SK-N-SH treated with all-trans-retinoic acid at 6 μM for 48 hours (cell line): ENCODE measurements around the gene SMTN.

ENCODE experiments used
- ATAC-seq: fragments of 200-7000 bp; cut with Tn5 transposase; 3 replicates; pipeline ENCODE4 v1.9.1; 2020; ENCODE audit warnings: mild to moderate bottlenecking, moderate library complexity
- ARNTL ChIP-seq: fragments of 450-650 bp; formaldehyde crosslinking; IDR thresholded peaks from 2 replicates; pipeline ENCODE4 v1.5.0; 2020; ENCODE audit warnings: low read depth, mild to moderate bottlenecking, moderate library complexity, borderline replicate concordance
- BACH2 ChIP-seq: fragments of 250-450 bp; sonication (Bioruptor Pico); IDR thresholded peaks from 2 replicates; pipeline ENCODE4 v1.9.0; 2021; ENCODE audit warnings: mild to moderate bottlenecking, borderline replicate concordance
- CSDC2 ChIP-seq: fragments of 250-450 bp; sonication (Bioruptor Pico); IDR thresholded peaks from 2 replicates; pipeline ENCODE4 v1.5.0; 2020; ENCODE audit warnings: mild to moderate bottlenecking, moderate library complexity
- CSRNP3 ChIP-seq: fragments of 250-450 bp; sonication (Bioruptor Pico); IDR thresholded peaks from 2 replicates; pipeline ENCODE4 v1.5.1; 2021; ENCODE audit warnings: mild to moderate bottlenecking, moderate library complexity
- ESRRG ChIP-seq: fragments of 250-450 bp; sonication (Bioruptor Pico); IDR thresholded peaks from 2 replicates; pipeline ENCODE4 v1.6.1; 2021; ENCODE audit warnings: mild to moderate bottlenecking
- ISL1 ChIP-seq: fragments of 250-450 bp; sonication (Bioruptor Pico); IDR thresholded peaks from 2 replicates; pipeline ENCODE4 v2.1.2; 2022; ENCODE audit warnings: mild to moderate bottlenecking, moderate library complexity
- OSR1 ChIP-seq: fragments of 250-450 bp; sonication (Bioruptor Pico); IDR thresholded peaks from 2 replicates; pipeline ENCODE4 v1.8.0; 2022; ENCODE audit warnings: moderate library complexity, mild to moderate bottlenecking, inconsistent platforms
- PPARA ChIP-seq: fragments of 250-450 bp; sonication (Bioruptor Pico); IDR thresholded peaks from 2 replicates; pipeline ENCODE4 v1.5.0; 2020; ENCODE audit warnings: mild to moderate bottlenecking, borderline replicate concordance
- RARB ChIP-seq: fragments of 250-450 bp; sonication (Bioruptor Pico); IDR thresholded peaks from 2 replicates; pipeline ENCODE4 v1.8.0; 2021; ENCODE audit warnings: mild to moderate bottlenecking, moderate library complexity
- SNAI2 ChIP-seq: fragments of 250-450 bp; sonication (Bioruptor Pico); IDR thresholded peaks from 2 replicates; pipeline ENCODE4 v1.5.0; 2020; ENCODE audit warnings: mild to moderate bottlenecking, moderate library complexity
- TCF4 ChIP-seq: fragments of 250-450 bp; sonication (Bioruptor Pico); IDR thresholded peaks from 2 replicates; pipeline ENCODE4 v1.8.0; 2021; ENCODE audit warnings: mild to moderate bottlenecking, moderate library complexity, borderline replicate concordance
- TOX ChIP-seq: fragments of 250-450 bp; sonication (Bioruptor Pico); IDR thresholded peaks from 2 replicates; pipeline ENCODE4 v1.8.0; 2021; ENCODE audit warnings: mild to moderate bottlenecking, moderate library complexity, borderline replicate concordance
- TSHZ2 ChIP-seq: fragments of 250-450 bp; sonication (Bioruptor Pico); IDR thresholded peaks from 2 replicates; pipeline ENCODE4 v1.5.0; 2020; ENCODE audit warnings: mild to moderate bottlenecking, moderate library complexity
- ZC3H10 ChIP-seq: fragments of 250-450 bp; sonication (Bioruptor Pico); IDR thresholded peaks from 2 replicates; pipeline ENCODE4 v1.5.1; 2021; ENCODE audit warnings: mild to moderate bottlenecking, moderate library complexity
- ZFP3 ChIP-seq: fragments of 250-450 bp; sonication (Bioruptor Pico); IDR thresholded peaks from 2 replicates; pipeline ENCODE4 v1.5.0; 2020; ENCODE audit warnings: mild to moderate bottlenecking, moderate library complexity
- ZFP30 ChIP-seq: fragments of 450-650 bp; formaldehyde crosslinking; IDR thresholded peaks from 2 replicates; pipeline ENCODE4 v1.5.0; 2022; ENCODE audit warnings: mild to moderate bottlenecking, moderate library complexity
- ZNF8 ChIP-seq: fragments of 450-650 bp; formaldehyde crosslinking; IDR thresholded peaks from 2 replicates; pipeline ENCODE4 v1.5.0; 2020; ENCODE audit warnings: mild to moderate bottlenecking, moderate library complexity
- TF ChIP-seq, protein P1 (sequence below): fragments of 250-450 bp; sonication (Bioruptor Pico); IDR thresholded peaks from 2 replicates; pipeline ENCODE4 v1.8.0; 2020; ENCODE audit warnings: mild to moderate bottlenecking, moderate library complexity, borderline replicate concordance
- TF ChIP-seq, protein P2 (sequence below): fragments of 250-450 bp; sonication (Bioruptor Pico); IDR thresholded peaks from 2 replicates; pipeline ENCODE4 v1.8.0; 2021; ENCODE audit warnings: low read depth, mild to moderate bottlenecking, moderate library complexity, borderline replicate concordance
- TF ChIP-seq, protein P3 (sequence below): fragments of 250-450 bp; sonication (Bioruptor Pico); IDR thresholded peaks from 2 replicates; pipeline ENCODE4 v1.5.1; 2020; ENCODE audit warnings: low read depth, mild to moderate bottlenecking, moderate library complexity

SMTN gene

GRCh38 chr22:31048570-31048969, 32.5 kb upstream of the SMTN start:
- ATAC-seq, result no peak

DNA sequence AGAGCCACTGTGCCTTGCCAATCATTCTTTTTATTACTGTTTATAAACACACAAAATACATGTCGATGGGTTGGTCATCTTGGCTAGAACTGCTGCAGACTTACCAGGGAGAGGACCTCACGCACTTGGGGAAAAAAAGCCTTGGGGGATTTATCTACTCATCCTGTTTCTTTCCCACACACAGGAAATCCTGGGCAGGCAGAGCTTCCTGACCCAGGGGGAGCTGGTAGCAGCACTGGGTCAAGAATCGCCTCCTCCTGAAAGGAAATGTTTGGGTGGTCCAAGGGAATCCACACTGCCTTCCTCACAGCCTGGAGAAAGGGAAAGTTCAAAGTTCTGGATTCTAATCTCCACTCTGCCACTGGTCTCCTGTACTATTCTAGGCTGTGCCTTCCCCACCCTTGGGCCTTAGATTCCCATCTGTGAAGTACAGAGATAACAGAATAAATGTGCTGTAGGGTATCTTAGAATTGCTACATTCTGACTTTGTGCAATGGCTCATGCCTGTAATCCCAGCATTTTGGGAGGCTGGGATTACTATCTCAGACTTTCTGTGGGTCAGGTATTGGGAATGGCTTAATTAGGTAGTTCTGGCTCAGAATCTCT, 31.2 kb upstream of the SMTN start:
- TF ChIP-seq, protein P1, sequence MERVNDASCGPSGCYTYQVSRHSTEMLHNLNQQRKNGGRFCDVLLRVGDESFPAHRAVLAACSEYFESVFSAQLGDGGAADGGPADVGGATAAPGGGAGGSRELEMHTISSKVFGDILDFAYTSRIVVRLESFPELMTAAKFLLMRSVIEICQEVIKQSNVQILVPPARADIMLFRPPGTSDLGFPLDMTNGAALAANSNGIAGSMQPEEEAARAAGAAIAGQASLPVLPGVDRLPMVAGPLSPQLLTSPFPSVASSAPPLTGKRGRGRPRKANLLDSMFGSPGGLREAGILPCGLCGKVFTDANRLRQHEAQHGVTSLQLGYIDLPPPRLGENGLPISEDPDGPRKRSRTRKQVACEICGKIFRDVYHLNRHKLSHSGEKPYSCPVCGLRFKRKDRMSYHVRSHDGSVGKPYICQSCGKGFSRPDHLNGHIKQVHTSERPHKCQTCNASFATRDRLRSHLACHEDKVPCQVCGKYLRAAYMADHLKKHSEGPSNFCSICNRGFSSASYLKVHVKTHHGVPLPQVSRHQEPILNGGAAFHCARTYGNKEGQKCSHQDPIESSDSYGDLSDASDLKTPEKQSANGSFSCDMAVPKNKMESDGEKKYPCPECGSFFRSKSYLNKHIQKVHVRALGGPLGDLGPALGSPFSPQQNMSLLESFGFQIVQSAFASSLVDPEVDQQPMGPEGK (CRISPR knock-in tag), result no peak
- no peak for TF ChIP-seq ARNTL
- TF ChIP-seq TOX (CRISPR knock-in tag), result no peak
- no peak for TF ChIP-seq TCF4 (CRISPR knock-in tag)
- no peak for TF ChIP-seq ESRRG
- TF ChIP-seq TSHZ2, result no peak
- no peak for TF ChIP-seq SNAI2 (CRISPR knock-in tag)
- TF ChIP-seq BACH2 (CRISPR knock-in tag), result no peak
- TF ChIP-seq CSDC2 (CRISPR knock-in tag), result no peak
- TF ChIP-seq OSR1 (CRISPR knock-in tag), result no peak
- no peak for TF ChIP-seq CSRNP3 (CRISPR knock-in tag)
- TF ChIP-seq ZC3H10, result no peak
- no peak for TF ChIP-seq PPARA (CRISPR knock-in tag)
- no peak for ATAC-seq

More at GRCh38 chr22:31048570-31048969, 32.5 kb upstream of the SMTN start:
- TF ChIP-seq BACH2 (CRISPR knock-in tag), result no peak

GRCh38 chr22:31055117-31055634, 25.9 kb upstream of the SMTN start:
- TF ChIP-seq TCF4 (CRISPR knock-in tag) (no peak), CSRNP3 (CRISPR knock-in tag) (no peak), RARB (no peak), BACH2 (CRISPR knock-in tag) (no peak), SNAI2 (CRISPR knock-in tag) (no peak), CSDC2 (CRISPR knock-in tag) (no peak), OSR1 (CRISPR knock-in tag) (no peak), ZFP30 (CRISPR knock-in tag) (no peak), ZNF8 (CRISPR knock-in tag) (no peak), ZFP3 (CRISPR knock-in tag) (no peak), ISL1 (CRISPR knock-in tag) (no peak)
- TF ChIP-seq, protein P2, sequence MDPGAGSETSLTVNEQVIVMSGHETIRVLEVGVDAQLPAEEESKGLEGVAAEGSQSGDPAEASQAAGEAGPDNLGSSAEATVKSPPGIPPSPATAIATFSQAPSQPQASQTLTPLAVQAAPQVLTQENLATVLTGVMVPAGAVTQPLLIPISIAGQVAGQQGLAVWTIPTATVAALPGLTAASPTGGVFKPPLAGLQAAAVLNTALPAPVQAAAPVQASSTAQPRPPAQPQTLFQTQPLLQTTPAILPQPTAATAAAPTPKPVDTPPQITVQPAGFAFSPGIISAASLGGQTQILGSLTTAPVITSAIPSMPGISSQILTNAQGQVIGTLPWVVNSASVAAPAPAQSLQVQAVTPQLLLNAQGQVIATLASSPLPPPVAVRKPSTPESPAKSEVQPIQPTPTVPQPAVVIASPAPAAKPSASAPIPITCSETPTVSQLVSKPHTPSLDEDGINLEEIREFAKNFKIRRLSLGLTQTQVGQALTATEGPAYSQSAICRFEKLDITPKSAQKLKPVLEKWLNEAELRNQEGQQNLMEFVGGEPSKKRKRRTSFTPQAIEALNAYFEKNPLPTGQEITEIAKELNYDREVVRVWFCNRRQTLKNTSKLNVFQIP (CRISPR knock-in tag), result no peak
- TF ChIP-seq, protein P1 (CRISPR knock-in tag), result no peak
- TF ChIP-seq, protein P3, sequence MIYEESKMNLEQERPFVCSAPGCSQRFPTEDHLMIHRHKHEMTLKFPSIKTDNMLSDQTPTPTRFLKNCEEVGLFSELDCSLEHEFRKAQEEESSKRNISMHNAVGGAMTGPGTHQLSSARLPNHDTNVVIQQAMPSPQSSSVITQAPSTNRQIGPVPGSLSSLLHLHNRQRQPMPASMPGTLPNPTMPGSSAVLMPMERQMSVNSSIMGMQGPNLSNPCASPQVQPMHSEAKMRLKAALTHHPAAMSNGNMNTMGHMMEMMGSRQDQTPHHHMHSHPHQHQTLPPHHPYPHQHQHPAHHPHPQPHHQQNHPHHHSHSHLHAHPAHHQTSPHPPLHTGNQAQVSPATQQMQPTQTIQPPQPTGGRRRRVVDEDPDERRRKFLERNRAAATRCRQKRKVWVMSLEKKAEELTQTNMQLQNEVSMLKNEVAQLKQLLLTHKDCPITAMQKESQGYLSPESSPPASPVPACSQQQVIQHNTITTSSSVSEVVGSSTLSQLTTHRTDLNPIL (CRISPR knock-in tag), result no peak
- ATAC-seq, result no peak
